NCI-H82 treated with DMSO at 0.1 percent for 48 hours (cell line): Measurements from ENCODE around the gene HEATR3.

Source experiments
- DNase-seq: peaks from one replicate; lab custom pipeline; 2025; ENCODE audit not compliant: unreplicated experiment; lab: John Stamatoyannopoulos, UW

Gene HEATR3

GRCh38 chr16:50065624-50066481 is at the start of gene HEATR3:
TSS of gene HEATR3 (plus strand) at chr16:50065970. CDS start at chr16:50066132, 162 bp downstream.
- DNase-seq, result peak; percentile 69

GRCh38 chr16:50017553-50017952 is 48.2 kb upstream of the HEATR3 start:
- DNase-seq, result no peak

GRCh38 chr16:50021544-50021943 is 44.2 kb upstream of the HEATR3 start:
- DNase-seq, result no peak

- no peak for DNase-seq
Observed at GRCh38 chr16:50023641-50024040, 42.1 kb upstream of the HEATR3 start.

GRCh38 chr16:50024207-50024606 is 41.6 kb upstream of the HEATR3 start:
- no peak for DNase-seq

GRCh38 chr16:50024684-50025536 is 40.9 kb upstream of the HEATR3 start, which contains the start of gene CNEP1R1:
TSS of gene CNEP1R1 (plus strand) at chr16:50025225. CDS start at chr16:50025316, 91 bp downstream.
- DNase-seq, result peak; percentile 91

- DNase-seq, result no peak
Observed at GRCh38 chr16:50025537-50025931, 40.2 kb upstream of the HEATR3 start.

- DNase-seq, result no peak
Observed at GRCh38 chr16:50027829-50028228, 37.9 kb upstream of the HEATR3 start.

GRCh38 chr16:50035468-50035992 is 30.2 kb upstream of the HEATR3 start:
- no peak for DNase-seq

GRCh38 chr16:50036426-50036825 is 29.3 kb upstream of the HEATR3 start:
- DNase-seq, result no peak

GRCh38 chr16:50037662-50038220 is 28.0 kb upstream of the HEATR3 start:
- DNase-seq, result no peak

GRCh38 chr16:50038286-50038685 is 27.5 kb upstream of the HEATR3 start:
- no peak for DNase-seq

- DNase-seq, result no peak
Observed at GRCh38 chr16:50038756-50039529, 26.8 kb upstream of the HEATR3 start.

- DNase-seq, result no peak
Observed at GRCh38 chr16:50040018-50040417, 25.8 kb upstream of the HEATR3 start.

- no peak for DNase-seq
Observed at GRCh38 chr16:50040710-50041109, 25.1 kb upstream of the HEATR3 start.

GRCh38 chr16:50043358-50043757 is 22.4 kb upstream of the HEATR3 start:
- no peak for DNase-seq

GRCh38 chr16:50045412-50045811 is 20.4 kb upstream of the HEATR3 start:
- no peak for DNase-seq

- no peak for DNase-seq
Observed at GRCh38 chr16:50046853-50047252, 18.9 kb upstream of the HEATR3 start.

GRCh38 chr16:50047864-50048263 is 17.9 kb upstream of the HEATR3 start:
- no peak for DNase-seq

GRCh38 chr16:50050802-50051201 is 15.0 kb upstream of the HEATR3 start:
- DNase-seq, result no peak

GRCh38 chr16:50056226-50056625 is 9.5 kb upstream of the HEATR3 start:
- no peak for DNase-seq
